SK-N-SH treated with all-trans-retinoic acid at 6 μM for 48 hours (cell line): ENCODE measurements around the gene ZNF581.

Source experiments
- ATAC-seq: fragments of 200-7000 bp; cut with Tn5 transposase; 3 replicates; pipeline ENCODE4 v1.9.1; 2020; ENCODE audit warnings: mild to moderate bottlenecking, moderate library complexity
- BACH2 ChIP-seq: fragments of 250-450 bp; sonication (Bioruptor Pico); IDR thresholded peaks from 2 replicates; pipeline ENCODE4 v1.9.0; 2021; ENCODE audit warnings: mild to moderate bottlenecking, borderline replicate concordance
- CSDC2 ChIP-seq: fragments of 250-450 bp; sonication (Bioruptor Pico); IDR thresholded peaks from 2 replicates; pipeline ENCODE4 v1.5.0; 2020; ENCODE audit warnings: mild to moderate bottlenecking, moderate library complexity
- ESRRG ChIP-seq: fragments of 250-450 bp; sonication (Bioruptor Pico); IDR thresholded peaks from 2 replicates; pipeline ENCODE4 v1.6.1; 2021; ENCODE audit warnings: mild to moderate bottlenecking
- GLIS3 ChIP-seq: fragments of 250-450 bp; sonication (Bioruptor Pico); IDR thresholded peaks from 2 replicates; pipeline ENCODE4 v1.5.0; 2020; ENCODE audit warnings: mild to moderate bottlenecking, moderate library complexity
- ISL1 ChIP-seq: fragments of 250-450 bp; sonication (Bioruptor Pico); IDR thresholded peaks from 2 replicates; pipeline ENCODE4 v2.1.2; 2022; ENCODE audit warnings: mild to moderate bottlenecking, moderate library complexity
- OSR1 ChIP-seq: fragments of 250-450 bp; sonication (Bioruptor Pico); IDR thresholded peaks from 2 replicates; pipeline ENCODE4 v1.8.0; 2022; ENCODE audit warnings: moderate library complexity, mild to moderate bottlenecking, inconsistent platforms
- PPARA ChIP-seq: fragments of 250-450 bp; sonication (Bioruptor Pico); IDR thresholded peaks from 2 replicates; pipeline ENCODE4 v1.5.0; 2020; ENCODE audit warnings: mild to moderate bottlenecking, borderline replicate concordance
- RARB ChIP-seq: fragments of 250-450 bp; sonication (Bioruptor Pico); IDR thresholded peaks from 2 replicates; pipeline ENCODE4 v1.8.0; 2021; ENCODE audit warnings: mild to moderate bottlenecking, moderate library complexity
- SNAI2 ChIP-seq: fragments of 250-450 bp; sonication (Bioruptor Pico); IDR thresholded peaks from 2 replicates; pipeline ENCODE4 v1.5.0; 2020; ENCODE audit warnings: mild to moderate bottlenecking, moderate library complexity
- TOX ChIP-seq: fragments of 250-450 bp; sonication (Bioruptor Pico); IDR thresholded peaks from 2 replicates; pipeline ENCODE4 v1.8.0; 2021; ENCODE audit warnings: mild to moderate bottlenecking, moderate library complexity, borderline replicate concordance
- ZC3H10 ChIP-seq: fragments of 250-450 bp; sonication (Bioruptor Pico); IDR thresholded peaks from 2 replicates; pipeline ENCODE4 v1.5.1; 2021; ENCODE audit warnings: mild to moderate bottlenecking, moderate library complexity
- ZFP30 ChIP-seq: fragments of 450-650 bp; formaldehyde crosslinking; IDR thresholded peaks from 2 replicates; pipeline ENCODE4 v1.5.0; 2022; ENCODE audit warnings: mild to moderate bottlenecking, moderate library complexity
- ZNF565 ChIP-seq: fragments of 450-650 bp; formaldehyde crosslinking; conservative IDR thresholded peaks from 2 replicates; pipeline ENCODE4 v1.5.0; 2020; ENCODE audit warnings: low read depth, mild to moderate bottlenecking, moderate library complexity
- ZNF70 ChIP-seq: fragments of 450-650 bp; formaldehyde crosslinking; IDR thresholded peaks from 2 replicates; pipeline ENCODE4 v1.5.0; 2020; ENCODE audit warnings: mild to moderate bottlenecking, moderate library complexity
- ZNF8 ChIP-seq: fragments of 450-650 bp; formaldehyde crosslinking; IDR thresholded peaks from 2 replicates; pipeline ENCODE4 v1.5.0; 2020; ENCODE audit warnings: mild to moderate bottlenecking, moderate library complexity
- TF ChIP-seq, protein P1 (sequence below): fragments of 250-450 bp; sonication (Bioruptor Pico); IDR thresholded peaks from 2 replicates; pipeline ENCODE4 v1.5.0; 2020; ENCODE audit warnings: mild to moderate bottlenecking, moderate library complexity
- TF ChIP-seq, protein P2 (sequence below): fragments of 250-450 bp; sonication (Bioruptor Pico); IDR thresholded peaks from 2 replicates; pipeline ENCODE4 v1.5.1; 2021; ENCODE audit warnings: mild to moderate bottlenecking, moderate library complexity
- TF ChIP-seq, protein P3 (sequence below): fragments of 250-450 bp; sonication (Bioruptor Pico); IDR thresholded peaks from 2 replicates; pipeline ENCODE4 v1.8.0; 2021; ENCODE audit warnings: low read depth, mild to moderate bottlenecking, moderate library complexity, borderline replicate concordance
- TF ChIP-seq, protein P4 (sequence below): fragments of 250-450 bp; sonication (Bioruptor Pico); IDR thresholded peaks from 2 replicates; pipeline ENCODE4 v1.5.1; 2020; ENCODE audit warnings: low read depth, mild to moderate bottlenecking, moderate library complexity
- TF ChIP-seq, protein P5 (sequence below): fragments of 250-450 bp; sonication (Bioruptor Pico); IDR thresholded peaks from 2 replicates; pipeline ENCODE4 v1.8.0; 2020; ENCODE audit warnings: mild to moderate bottlenecking, moderate library complexity, borderline replicate concordance

Gene ZNF581

DNA sequence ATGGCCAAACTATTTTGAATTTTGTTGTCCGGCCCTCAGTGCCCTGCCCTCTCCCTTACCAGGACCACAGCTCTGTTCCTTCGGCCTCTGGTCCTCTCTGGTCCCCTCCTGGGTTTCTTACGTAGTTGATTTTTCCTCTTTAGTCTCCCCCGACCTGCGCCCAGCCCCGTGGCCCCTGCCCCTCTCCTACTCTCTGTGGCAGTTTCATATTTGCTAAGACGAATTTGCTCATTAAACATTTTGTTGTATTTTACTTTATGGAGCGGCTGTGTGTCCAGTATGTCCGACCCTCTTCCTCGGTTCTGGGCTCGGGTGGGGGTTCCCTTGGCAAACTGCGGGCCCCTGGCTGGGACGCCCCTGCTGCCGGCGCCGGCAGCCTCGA lies 31.0 kb downstream of the ZNF581 start:
- TF ChIP-seq OSR1 (CRISPR knock-in tag) (no peak), ZC3H10 (no peak)
- no peak for ATAC-seq

DNA sequence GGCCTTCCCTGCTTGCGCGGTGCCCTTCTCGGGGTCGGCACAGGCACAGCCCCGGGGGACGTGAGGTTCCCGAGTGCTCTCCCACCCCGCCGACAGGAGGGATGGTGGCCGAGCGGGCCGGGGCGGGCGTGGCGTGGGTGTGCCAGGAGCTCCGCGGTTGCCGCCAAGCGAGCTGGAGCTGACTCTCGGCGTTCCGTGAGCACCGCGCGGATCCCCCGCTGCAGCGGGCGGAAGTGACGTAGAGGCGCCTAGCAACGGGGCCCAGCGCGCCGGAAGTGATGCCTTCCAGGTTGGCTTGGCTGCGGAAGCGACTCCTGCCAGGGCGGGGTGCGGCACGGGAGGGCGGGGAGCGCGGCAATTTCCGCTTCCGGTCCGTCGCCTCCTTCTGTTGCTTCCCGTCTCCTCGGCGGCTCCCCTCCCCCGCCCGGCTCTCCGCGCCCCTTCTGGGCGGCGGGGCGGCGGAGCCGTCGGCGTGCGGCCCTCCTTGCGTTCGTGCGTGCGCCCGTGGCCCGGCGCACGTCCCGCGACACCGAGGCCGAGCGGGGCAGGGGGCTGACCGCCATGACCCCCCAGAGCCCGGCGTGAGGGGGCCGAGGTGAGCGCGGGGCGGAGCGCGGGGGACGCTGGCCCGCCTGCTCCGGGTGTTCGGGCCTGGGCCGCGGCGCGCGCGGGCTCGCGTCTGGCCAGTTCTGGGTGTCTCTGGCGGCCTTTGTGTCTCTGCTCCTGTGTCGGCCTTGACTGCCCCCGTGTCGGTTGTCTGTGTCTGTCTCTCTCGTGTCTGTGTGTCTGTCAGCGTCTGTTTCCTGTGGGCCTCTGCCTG lies 31.6 kb downstream of the ZNF581 start, which contains the start of gene EPN1:
EPN1 (plus strand) TSS at position 386 of the 820 bp plus-strand sequence. CDS start 3,402 bp downstream, outside the sequence.
- peak; percentile 79 for ATAC-seq
- no peak for TF ChIP-seq ZNF565 (CRISPR knock-in tag)
- TF ChIP-seq, protein P1, sequence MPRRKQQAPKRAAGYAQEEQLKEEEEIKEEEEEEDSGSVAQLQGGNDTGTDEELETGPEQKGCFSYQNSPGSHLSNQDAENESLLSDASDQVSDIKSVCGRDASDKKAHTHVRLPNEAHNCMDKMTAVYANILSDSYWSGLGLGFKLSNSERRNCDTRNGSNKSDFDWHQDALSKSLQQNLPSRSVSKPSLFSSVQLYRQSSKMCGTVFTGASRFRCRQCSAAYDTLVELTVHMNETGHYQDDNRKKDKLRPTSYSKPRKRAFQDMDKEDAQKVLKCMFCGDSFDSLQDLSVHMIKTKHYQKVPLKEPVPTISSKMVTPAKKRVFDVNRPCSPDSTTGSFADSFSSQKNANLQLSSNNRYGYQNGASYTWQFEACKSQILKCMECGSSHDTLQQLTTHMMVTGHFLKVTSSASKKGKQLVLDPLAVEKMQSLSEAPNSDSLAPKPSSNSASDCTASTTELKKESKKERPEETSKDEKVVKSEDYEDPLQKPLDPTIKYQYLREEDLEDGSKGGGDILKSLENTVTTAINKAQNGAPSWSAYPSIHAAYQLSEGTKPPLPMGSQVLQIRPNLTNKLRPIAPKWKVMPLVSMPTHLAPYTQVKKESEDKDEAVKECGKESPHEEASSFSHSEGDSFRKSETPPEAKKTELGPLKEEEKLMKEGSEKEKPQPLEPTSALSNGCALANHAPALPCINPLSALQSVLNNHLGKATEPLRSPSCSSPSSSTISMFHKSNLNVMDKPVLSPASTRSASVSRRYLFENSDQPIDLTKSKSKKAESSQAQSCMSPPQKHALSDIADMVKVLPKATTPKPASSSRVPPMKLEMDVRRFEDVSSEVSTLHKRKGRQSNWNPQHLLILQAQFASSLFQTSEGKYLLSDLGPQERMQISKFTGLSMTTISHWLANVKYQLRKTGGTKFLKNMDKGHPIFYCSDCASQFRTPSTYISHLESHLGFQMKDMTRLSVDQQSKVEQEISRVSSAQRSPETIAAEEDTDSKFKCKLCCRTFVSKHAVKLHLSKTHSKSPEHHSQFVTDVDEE (CRISPR knock-in tag) = 0 out of 2 replicates have a peak, but pooled peaks have one; percentile 33

DNA sequence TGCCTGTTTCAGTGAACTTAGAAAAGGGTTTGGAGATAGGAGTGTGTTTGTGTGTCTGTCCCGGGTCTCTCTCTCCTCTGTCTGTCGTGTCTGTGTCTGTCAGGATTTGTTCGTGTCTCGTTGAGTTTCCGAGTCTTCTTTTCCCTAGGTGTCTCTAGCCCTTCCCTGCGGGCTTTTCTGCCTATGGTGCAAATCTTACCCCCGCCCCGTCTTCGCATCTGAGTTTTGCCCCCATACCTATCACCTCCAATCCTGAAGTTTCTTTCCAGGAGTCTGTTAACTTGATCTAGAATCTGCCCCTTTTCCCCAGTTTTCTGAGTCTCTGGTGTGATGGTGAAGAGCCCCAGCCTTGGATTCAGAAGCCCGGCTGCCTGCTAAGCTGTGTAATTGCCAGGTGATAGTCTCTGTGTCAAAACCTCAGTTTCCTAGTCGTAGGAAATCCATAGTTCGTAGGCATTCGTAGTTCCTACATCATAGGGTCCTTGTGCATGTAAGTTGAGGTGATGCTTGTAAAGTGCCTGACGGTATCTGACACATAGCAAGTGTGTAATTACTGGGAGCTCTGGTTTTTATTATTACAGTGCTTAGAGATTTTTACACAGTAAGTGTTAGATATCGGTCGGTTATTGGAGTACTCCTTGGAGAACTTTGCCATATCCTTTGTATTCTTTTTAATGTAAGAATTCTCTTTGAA lies 32.4 kb downstream of the ZNF581 start:
- TF ChIP-seq TOX (no peak), ZFP30 (CRISPR knock-in tag) (no peak), CSDC2 (CRISPR knock-in tag) (no peak), ZC3H10 (no peak), BACH2 (CRISPR knock-in tag) (no peak), SNAI2 (CRISPR knock-in tag) (no peak), RARB (CRISPR knock-in tag) (no peak), ESRRG (CRISPR knock-in tag) (no peak), PPARA (no peak), ZNF565 (CRISPR knock-in tag) (no peak), ISL1 (CRISPR knock-in tag) (no peak), OSR1 (CRISPR knock-in tag) (no peak), ZNF8 (no peak), GLIS3 (CRISPR knock-in tag) (no peak), ZNF70 (CRISPR knock-in tag) (no peak)
- TF ChIP-seq, protein P2, sequence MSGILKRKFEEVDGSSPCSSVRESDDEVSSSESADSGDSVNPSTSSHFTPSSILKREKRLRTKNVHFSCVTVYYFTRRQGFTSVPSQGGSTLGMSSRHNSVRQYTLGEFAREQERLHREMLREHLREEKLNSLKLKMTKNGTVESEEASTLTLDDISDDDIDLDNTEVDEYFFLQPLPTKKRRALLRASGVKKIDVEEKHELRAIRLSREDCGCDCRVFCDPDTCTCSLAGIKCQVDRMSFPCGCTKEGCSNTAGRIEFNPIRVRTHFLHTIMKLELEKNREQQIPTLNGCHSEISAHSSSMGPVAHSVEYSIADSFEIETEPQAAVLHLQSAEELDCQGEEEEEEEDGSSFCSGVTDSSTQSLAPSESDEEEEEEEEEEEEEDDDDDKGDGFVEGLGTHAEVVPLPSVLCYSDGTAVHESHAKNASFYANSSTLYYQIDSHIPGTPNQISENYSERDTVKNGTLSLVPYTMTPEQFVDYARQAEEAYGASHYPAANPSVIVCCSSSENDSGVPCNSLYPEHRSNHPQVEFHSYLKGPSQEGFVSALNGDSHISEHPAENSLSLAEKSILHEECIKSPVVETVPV = no peak
- TF ChIP-seq, protein P3, sequence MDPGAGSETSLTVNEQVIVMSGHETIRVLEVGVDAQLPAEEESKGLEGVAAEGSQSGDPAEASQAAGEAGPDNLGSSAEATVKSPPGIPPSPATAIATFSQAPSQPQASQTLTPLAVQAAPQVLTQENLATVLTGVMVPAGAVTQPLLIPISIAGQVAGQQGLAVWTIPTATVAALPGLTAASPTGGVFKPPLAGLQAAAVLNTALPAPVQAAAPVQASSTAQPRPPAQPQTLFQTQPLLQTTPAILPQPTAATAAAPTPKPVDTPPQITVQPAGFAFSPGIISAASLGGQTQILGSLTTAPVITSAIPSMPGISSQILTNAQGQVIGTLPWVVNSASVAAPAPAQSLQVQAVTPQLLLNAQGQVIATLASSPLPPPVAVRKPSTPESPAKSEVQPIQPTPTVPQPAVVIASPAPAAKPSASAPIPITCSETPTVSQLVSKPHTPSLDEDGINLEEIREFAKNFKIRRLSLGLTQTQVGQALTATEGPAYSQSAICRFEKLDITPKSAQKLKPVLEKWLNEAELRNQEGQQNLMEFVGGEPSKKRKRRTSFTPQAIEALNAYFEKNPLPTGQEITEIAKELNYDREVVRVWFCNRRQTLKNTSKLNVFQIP = no peak
- TF ChIP-seq, protein P4, sequence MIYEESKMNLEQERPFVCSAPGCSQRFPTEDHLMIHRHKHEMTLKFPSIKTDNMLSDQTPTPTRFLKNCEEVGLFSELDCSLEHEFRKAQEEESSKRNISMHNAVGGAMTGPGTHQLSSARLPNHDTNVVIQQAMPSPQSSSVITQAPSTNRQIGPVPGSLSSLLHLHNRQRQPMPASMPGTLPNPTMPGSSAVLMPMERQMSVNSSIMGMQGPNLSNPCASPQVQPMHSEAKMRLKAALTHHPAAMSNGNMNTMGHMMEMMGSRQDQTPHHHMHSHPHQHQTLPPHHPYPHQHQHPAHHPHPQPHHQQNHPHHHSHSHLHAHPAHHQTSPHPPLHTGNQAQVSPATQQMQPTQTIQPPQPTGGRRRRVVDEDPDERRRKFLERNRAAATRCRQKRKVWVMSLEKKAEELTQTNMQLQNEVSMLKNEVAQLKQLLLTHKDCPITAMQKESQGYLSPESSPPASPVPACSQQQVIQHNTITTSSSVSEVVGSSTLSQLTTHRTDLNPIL (CRISPR knock-in tag) = no peak
- TF ChIP-seq, protein P1 (CRISPR knock-in tag) = no peak
- TF ChIP-seq, protein P5, sequence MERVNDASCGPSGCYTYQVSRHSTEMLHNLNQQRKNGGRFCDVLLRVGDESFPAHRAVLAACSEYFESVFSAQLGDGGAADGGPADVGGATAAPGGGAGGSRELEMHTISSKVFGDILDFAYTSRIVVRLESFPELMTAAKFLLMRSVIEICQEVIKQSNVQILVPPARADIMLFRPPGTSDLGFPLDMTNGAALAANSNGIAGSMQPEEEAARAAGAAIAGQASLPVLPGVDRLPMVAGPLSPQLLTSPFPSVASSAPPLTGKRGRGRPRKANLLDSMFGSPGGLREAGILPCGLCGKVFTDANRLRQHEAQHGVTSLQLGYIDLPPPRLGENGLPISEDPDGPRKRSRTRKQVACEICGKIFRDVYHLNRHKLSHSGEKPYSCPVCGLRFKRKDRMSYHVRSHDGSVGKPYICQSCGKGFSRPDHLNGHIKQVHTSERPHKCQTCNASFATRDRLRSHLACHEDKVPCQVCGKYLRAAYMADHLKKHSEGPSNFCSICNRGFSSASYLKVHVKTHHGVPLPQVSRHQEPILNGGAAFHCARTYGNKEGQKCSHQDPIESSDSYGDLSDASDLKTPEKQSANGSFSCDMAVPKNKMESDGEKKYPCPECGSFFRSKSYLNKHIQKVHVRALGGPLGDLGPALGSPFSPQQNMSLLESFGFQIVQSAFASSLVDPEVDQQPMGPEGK (CRISPR knock-in tag) = no peak
- ATAC-seq = no peak
